Skin of body (tissue), 2 donors: ENCODE results near the gene ERC2. TPM values are rescaled to one million over a fixed set of nuclear protein-coding genes. Genes with fewer than 3 reads are reported as not detected.
"Not testable (repeated sequence)": the region's sequence is repeated elsewhere in the genome, so short reads cannot be mapped to it uniquely, and the experiment has no call there.

Experiments
- DNase-seq: peaks from one replicate; lab custom pipeline; 2025; lab: John Stamatoyannopoulos, UW
- total RNA-seq: library from RNA; depleted of rRNA; stranded (reverse); fragments of >200 nt; gene quantifications from one replicate; pipeline ENCODE4 v1.2.3, GENCODE V29; 2014

Gene ERC2
- total RNA-seq, 1 donor from 2014 or later = 2.5 TPM

- no peak for DNase-seq
Measured at GRCh38 chr3:55842204-55842603, 626.1 kb downstream of the ERC2 start.

GRCh38 chr3:55831876-55832275 is 636.4 kb downstream of the ERC2 start:
- DNase-seq = not testable (repeated sequence)

GRCh38 chr3:55828712-55829111 is 639.6 kb downstream of the ERC2 start:
- no peak for DNase-seq

DNA sequence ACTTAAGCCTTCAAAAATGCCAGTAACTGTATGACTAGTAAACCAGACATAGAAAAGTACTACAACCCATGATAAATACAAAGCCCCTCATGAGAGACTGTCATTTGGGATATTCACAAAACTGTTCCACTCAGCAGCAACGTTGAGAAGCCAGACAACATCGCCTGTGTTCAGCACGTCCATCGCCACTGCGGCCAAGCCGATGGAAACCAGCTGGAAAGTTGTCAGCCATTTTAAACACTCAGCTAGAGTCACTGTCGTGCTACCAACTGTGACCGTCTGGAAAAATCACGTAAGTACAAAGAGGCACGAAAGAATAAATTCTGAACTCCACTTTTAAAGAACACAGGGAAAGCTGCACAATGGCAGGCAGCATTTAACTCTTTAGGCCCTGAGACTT is 640.5 kb downstream of the ERC2 start:
- DNase-seq = no peak

DNA sequence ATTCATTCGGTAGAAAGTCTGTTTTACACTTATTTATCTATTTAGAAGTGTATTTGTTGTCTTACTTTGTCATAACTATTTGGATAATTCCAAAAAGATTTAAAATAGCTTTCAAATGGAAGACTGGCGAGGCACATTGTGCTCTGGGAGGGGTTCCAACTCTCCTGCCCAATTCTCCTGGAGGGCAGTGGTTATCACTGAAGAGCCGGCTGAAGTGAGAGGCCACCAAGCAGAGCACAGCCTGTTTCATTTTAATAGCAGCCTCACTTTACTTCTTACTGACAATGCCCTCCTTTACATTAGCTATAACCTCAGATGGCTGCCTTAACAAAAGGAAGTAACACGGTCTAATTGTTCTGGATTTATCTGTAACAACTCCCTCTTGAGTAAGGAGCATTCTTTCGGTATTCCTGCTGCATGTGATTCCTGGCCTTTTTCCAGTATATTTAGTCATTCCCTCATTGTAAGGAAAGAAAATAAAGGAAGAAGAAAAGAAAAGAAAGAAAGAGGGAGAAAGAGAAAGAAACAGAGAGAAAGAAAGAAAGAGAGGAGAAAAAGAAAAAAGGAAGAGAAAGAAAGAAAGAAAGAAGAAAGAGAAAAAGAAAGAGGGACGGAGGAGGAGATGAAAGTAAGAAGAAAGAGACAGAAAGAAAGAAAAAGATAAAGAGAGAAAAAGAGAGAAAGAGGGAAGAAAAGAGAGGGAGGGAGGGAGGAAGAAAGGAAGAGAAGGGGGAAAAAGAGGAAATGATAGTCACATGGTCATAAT is 641.4 kb downstream of the ERC2 start:
- DNase-seq = no peak

DNA sequence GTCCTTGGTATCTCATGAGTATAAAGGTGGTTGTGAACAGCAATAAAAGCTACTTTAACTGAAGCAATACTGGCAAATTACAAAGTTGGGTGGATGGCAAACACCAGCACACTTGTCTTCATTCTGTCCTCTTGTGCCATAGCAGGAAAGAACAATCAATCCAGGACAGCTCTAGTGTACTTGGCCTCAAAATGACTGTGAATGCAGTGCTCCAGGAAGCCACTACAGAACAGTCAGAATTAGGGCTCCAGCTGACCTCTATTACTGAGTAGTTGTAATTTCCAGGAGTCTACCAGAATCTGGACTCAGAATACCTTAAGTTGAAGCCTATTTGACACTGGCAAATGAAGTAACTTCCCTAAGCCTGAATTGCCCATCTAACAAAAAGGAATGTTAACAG is 642.2 kb downstream of the ERC2 start:
- DNase-seq = no peak

DNA sequence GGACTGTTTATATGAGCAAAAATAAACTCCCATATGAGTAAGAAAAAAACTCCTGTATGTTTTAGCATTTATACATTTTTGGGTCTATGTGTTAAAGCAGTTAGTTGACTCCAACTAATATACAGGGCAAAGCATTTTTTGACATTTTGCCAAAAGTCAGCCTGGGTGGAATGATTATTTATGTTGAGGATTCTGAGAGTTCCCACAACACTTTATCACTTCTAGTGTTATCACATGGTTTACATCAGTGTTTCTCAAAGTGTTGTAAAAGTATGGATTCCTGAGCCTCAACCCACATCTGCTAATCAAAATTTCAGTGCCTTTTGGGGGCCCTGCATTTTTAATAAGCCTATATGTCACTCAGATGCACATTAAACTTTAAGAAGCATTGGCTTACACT is 643.9 kb downstream of the ERC2 start:
- no peak for DNase-seq

DNA sequence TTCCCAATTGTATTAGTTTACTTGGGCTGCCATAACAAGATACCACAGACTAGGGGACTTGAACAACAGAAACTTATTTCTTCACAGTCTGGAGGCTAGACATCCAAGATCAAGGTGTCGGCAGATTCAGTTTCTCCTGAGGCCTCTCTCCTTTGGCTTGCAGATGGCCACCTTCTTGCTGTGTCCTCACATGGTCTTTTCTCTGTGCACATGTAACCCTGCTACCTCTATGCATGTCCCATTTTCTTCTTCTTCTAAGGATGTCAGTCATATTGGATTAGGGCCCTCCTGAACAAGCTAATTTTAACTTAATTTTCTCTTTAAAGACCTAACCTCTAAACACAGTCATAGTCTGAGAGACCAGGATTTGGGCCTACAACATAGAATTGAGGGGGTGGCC is 644.4 kb downstream of the ERC2 start:
- DNase-seq = no peak

GRCh38 chr3:55823001-55823400 is 645.3 kb downstream of the ERC2 start:
- no peak for DNase-seq

DNA sequence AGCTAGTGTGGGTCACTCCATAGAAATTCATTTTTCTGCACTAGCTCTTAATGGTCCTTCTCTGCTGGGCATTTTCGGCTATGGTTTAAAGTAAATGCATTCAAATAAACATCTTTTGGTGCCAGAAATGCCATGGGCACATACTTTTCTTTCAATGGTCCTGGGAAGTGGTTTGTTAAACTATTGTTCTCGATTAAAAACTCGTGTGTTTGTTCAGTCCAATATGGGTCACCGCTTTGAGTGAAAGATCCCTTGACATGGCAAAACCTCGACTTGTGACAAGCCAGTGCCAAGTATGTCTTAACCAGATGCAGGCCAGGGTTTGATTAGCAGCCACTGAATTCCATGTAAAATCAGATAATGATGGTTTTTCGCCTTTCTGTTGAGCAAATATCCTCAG is 649.3 kb downstream of the ERC2 start:
- no peak for DNase-seq

DNA sequence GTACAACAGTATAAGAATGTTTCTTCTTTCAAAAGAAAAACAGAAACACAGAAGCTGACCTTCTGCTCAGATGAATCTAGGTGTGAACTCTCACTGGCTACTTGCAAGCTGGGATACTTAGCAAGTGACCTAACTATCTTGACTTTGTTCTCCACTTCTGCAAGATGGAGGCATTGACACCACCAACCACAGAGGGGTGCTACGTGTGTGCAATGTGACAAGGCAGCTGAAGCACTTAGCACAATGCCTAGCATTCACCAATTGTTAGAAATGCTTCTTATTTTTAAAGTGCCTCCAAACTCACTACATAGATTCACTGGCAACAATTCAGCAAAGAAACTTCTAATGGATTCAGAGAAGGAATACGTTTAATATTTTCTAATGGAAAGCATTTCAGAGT is 649.8 kb downstream of the ERC2 start:
- peak; percentile 2 for DNase-seq

DNA sequence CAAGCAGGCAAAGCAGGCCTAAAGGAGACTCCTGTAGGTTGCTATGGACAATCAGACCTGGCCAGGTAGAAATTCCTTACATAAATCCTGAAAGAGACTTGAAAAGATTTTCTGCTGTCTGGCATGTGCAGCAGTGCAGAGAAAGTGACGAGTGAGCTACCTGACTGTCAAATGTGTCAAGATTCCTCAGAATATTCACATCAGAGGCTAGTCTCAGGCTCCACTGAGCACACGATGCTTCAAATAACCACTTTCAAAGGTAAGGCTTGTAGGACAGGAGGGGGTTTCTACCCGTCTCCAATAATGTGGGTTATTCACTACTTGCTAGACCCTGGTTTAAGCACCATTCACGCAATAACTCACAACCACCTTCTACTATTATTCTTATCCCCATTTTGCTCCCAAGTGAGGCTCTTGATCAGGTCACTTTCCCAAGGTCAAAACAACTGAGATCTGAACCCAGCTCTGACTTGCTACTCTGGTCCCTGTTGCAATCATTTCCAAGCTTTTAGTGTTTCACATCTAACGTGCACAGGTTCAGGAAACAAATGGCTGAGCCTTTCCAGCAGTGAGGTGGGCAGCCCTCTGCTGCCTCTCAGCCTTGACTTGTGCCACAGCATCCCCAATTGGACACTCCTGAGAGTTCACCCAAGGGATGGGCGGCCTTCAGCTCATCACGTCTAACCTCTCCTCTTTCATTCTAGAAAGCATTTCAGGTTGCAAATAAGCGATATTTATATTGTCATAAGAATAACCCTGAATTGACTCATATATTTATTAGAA is 651.3 kb downstream of the ERC2 start:
- DNase-seq = no peak

DNA sequence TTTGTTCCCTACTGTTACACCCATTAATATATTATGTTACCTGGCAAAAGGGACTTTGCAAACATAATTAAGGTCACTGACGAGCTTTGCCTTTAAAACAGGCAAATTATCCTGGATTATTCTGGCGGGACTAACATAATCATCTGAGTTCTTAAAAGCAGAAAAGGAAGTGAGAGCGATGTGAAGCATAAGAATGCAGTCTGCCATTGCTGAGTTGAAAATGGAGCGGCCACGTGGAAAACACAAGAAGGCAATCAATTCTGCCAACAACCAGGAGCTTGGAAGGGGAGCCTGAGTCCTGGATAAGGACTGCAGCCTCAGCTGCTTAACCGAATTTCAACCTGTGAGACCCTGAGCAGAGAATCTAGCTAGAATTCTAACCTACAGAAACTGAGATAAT is 653.0 kb downstream of the ERC2 start:
- no peak for DNase-seq

GRCh38 chr3:55813268-55814097 is 654.8 kb downstream of the ERC2 start:
- no peak for DNase-seq

GRCh38 chr3:55812394-55813013 is 655.8 kb downstream of the ERC2 start:
- DNase-seq = no peak

- DNase-seq = no peak
Measured at GRCh38 chr3:55807210-55807609, 661.1 kb downstream of the ERC2 start.

- DNase-seq = no peak
Measured at GRCh38 chr3:55805169-55805568, 663.1 kb downstream of the ERC2 start.

GRCh38 chr3:55804170-55805095 is 663.8 kb downstream of the ERC2 start:
- no peak for DNase-seq

DNA sequence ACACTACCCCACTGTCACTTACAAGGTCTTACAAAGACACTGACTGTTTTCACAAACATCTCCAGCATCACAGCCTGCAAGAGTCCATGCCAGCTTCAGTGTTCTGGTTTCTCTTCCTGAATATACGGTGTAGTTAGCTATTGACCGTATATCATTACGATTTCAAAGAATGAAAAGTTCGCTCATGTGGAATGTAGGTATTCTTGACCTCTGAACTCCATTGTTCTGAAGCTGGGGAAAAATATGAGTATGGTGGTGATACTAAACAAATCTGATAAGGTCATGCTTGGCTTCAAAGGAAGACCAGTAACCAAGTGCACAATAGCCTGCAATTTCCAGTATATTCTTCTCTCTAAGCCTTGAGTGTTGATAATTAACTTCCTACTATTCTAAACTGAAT is 665.5 kb downstream of the ERC2 start:
- no peak for DNase-seq

GRCh38 chr3:55801676-55802075 is 666.6 kb downstream of the ERC2 start:
- DNase-seq = no peak
